Transverse colon (tissue), 4 donors: ENCODE measurements around the gene PSG5. TPM values are rescaled to one million over a fixed set of nuclear protein-coding genes. Genes with fewer than 3 reads are reported as not detected.
"Not testable (repeated sequence)": the region's sequence is repeated elsewhere in the genome, so short reads cannot be mapped to it uniquely, and the experiment has no call there.

Experiments used
- DNase-seq: peaks from one replicate; pipeline ENCODE4 v3.0.0-alpha.2; 2019
- H3K27ac ChIP-seq, 4 donors: fragments of 200-600 bp; sonication (generic); 2 replicates each; pipeline ENCODE4 v1.5.1; 2016 to 2018; ENCODE audit warnings: inconsistent platforms in 4 of 4
- H3K27me3 ChIP-seq: fragments of 200-600 bp; sonication (generic); 2 replicates; pipeline ENCODE4 v1.5.1; 2017; ENCODE audit warnings: inconsistent platforms
- H3K36me3 ChIP-seq, 4 donors: fragments of 200-600 bp; sonication (generic); 2 replicates each; pipeline ENCODE4 v1.5.1; 2017 to 2019; ENCODE audit warnings: inconsistent platforms in 4 of 4
- H3K4me1 ChIP-seq, 4 donors: fragments of 200-600 bp; sonication (generic); 2 replicates each; pipeline ENCODE4 v1.5.1; 2017 to 2020; ENCODE audit warnings: inconsistent platforms in 4 of 4
- H3K4me3 ChIP-seq, 4 donors: fragments of 200-600 bp; sonication (generic); 1 replicate in 1 of 4; 2 replicates in 3 of 4; pipeline versions ENCODE4 v1.5.1 to v1.6.1; 2017 to 2019; ENCODE audit warnings: inconsistent platforms in 4 of 4
- H3K9me3 ChIP-seq, 2 donors: fragments of 200-600 bp; sonication (generic); 2 replicates each; pipeline ENCODE4 v1.5.1; 2017 to 2019; ENCODE audit warnings: inconsistent platforms in 2 of 2
- CTCF ChIP-seq, 5 experiments: fragments of 200-600 bp in 3 of 5; fragments of 450-650 bp in 2 of 5; sonication (generic) in 3 of 5; IDR thresholded peaks; 1 replicate in 2 of 5; 2 replicates in 3 of 5; pipeline ENCODE4 v1.5.1; 2016 to 2017; ENCODE audit warnings: antibody characterized with exemption in 5 of 5, inconsistent platforms in 3 of 5, mild to moderate bottlenecking in 2 of 5, moderate library complexity in 1 of 5
- EP300 ChIP-seq: sonication (generic); formaldehyde crosslinking; IDR thresholded peaks from one replicate; pipeline ENCODE4 v1.6.1; 2017; ENCODE audit warnings: antibody characterized with exemption, low read depth
- POLR2A ChIP-seq: fragments of 450-650 bp; IDR thresholded peaks from one replicate; pipeline ENCODE4 v1.6.1; 2016; ENCODE audit warnings: antibody characterized with exemption, mild to moderate bottlenecking, moderate library complexity
- POLR2AphosphoS5 ChIP-seq, 3 donors: sonication (generic); formaldehyde crosslinking; IDR thresholded peaks; one replicate each; pipeline ENCODE4 v1.6.1; 2016; ENCODE audit warnings: antibody characterized with exemption in 3 of 3
- WGBS, 2 donors: methylation state at CpG; one replicate each; pipeline ENCODE4 v1.1.5; 2018; ENCODE audit warnings: low coverage in 1 of 2; 5-methylcytosine and 5-hydroxymethylcytosine counted together
- in situ Hi-C, 4 donors: fragments of 200-750 bp; cut with MboI; loops; one replicate each; pipeline versions ENCODE4 v1.15.0 to v1.15.1; 2017; ENCODE audit warnings: low sequenced_read_pairs in 3 of 4, low pct_ligation_motif_present in 1 of 4, low pct_unique_long_range_greater_than_20kb in 1 of 4
- intact Hi-C: fragments of 100-400 bp; cut with DNase I; formaldehyde crosslinking; loops from one replicate; pipeline ENCODE4 v1.15.1; 2023; ENCODE audit warnings: low total_unique reads
- total RNA-seq, 4 donors: library from RNA; depleted of rRNA; stranded (reverse); fragments of >200 nt; gene quantifications; one replicate each; pipeline ENCODE4 v1.1.0, GENCODE V29; 2016

PSG5 gene
- not detected for total RNA-seq

GRCh38 chr19:43186311-43186935 is at the start of gene PSG5:
PSG5 (minus strand) TSS chr19:43186536; CDS start chr19:43186405, 131 bp downstream.
- in situ Hi-C loops: loop anchor here in 1 of 4 donors (25.0 kb wide), 1 partner anchor 126 kb away; no protein-coding TSS in a partner anchor
- intact Hi-C loops, H3K27ac ChIP-seq, H3K4me1 ChIP-seq, H3K27me3 ChIP-seq, H3K36me3 ChIP-seq, H3K9me3 ChIP-seq, DNase-seq, H3K4me3 ChIP-seq: not testable (repeated sequence)
- WGBS, 2 donors: 72 to 84% methylated on average over 3 to 6 of the region's 7 CpGs

DNA sequence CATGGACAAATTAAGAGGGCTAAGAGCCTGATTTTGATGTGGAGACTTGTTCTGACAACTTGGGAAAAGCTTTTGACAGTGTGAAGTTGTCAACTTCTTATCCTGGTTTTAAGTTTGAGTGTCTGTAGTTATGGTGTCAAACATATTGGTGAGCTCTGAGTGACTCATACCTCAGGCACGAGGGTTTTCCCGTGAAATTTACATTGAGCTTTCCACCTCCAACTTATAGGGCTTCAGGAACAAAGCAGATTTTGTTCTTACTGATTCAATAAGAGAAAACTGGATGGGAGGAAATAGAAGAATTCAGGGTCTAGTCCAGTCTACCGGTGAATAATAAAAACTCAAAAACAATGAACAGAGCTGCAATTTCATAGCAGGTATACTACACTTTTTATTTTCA is 49.4 kb upstream of the PSG5 start:
- H3K4me1 ChIP-seq, H3K4me3 ChIP-seq, in situ Hi-C loops, DNase-seq, intact Hi-C loops, H3K27ac ChIP-seq, H3K36me3 ChIP-seq, H3K27me3 ChIP-seq, H3K9me3 ChIP-seq: not testable (repeated sequence)
- WGBS, 2 donors: 69 to 88% methylated on average over 3 of the region's 3 CpGs

DNA sequence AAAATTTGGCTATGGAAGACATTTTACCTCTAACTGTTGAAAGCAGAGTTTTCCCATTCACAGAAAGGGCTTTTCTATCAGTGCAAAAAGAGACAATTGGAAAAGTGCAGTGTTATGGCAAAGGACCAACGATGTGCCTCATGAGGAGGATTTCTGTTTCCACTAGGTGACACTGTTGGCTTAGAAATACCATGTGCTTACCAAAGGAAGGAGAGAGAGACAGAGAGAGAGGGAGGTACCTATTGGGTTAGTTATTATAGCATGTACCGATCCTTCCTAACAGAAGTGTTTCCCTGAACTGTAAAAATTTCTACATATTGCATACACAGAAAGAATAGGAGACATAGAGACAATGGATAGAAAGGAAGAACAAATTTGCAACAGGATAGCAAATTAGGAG is 43.0 kb upstream of the PSG5 start:
- Histone ChIP-seq H3K36me3 (no peaks in the 10 kb centered on the region), H3K4me3 (no peak overlapping the region), H3K9me3 (peaks cover 20 to 26% of the 10 kb centered on the region in 2 donors), H3K27ac (no peak overlapping the region), H3K27me3 (no peaks in the 10 kb centered on the region), H3K4me1 (no peaks in the 10 kb centered on the region)
- TF ChIP-seq CTCF (IDR thresholded peaks at IDR 0.05): no peak
- no peak for TF ChIP-seq POLR2A
- no peak for TF ChIP-seq POLR2AphosphoS5 (IDR thresholded peaks at IDR 0.05)
- no peak for TF ChIP-seq EP300
- intact Hi-C loops: no loop called here
- no peak for DNase-seq
- WGBS, 2 donors: 73 to 78% methylated on average over 2 of the region's 2 CpGs
- in situ Hi-C loops: no loop called here

GRCh38 chr19:43228730-43229129 is 42.4 kb upstream of the PSG5 start:
- H3K36me3 ChIP-seq, DNase-seq, H3K4me3 ChIP-seq, H3K27ac ChIP-seq, H3K27me3 ChIP-seq, in situ Hi-C loops, intact Hi-C loops, H3K4me1 ChIP-seq: not testable (repeated sequence)
- peaks cover 20 to 26% of the 10 kb centered on the region in 2 donors for H3K9me3 ChIP-seq
- WGBS, 2 donors: 85% methylated on average over 2 of the region's 2 CpGs; no CpG with 5 or more reads in 1 of the 2 donors

- H3K36me3 ChIP-seq, DNase-seq, H3K27me3 ChIP-seq, in situ Hi-C loops, H3K4me1 ChIP-seq, H3K4me3 ChIP-seq, H3K27ac ChIP-seq, intact Hi-C loops: not testable (repeated sequence)
- peaks cover 20 to 26% of the 10 kb centered on the region in 2 donors for H3K9me3 ChIP-seq
- 67 to 89% methylated on average over 1 of the region's 1 CpG for WGBS, 2 donors
These were observed 40.6 kb upstream of the PSG5 start for GRCh38 chr19:43226986-43227385.

GRCh38 chr19:43224855-43225253 is 38.5 kb upstream of the PSG5 start:
- intact Hi-C loops (no loop called here), in situ Hi-C loops (no loop called here)
- TF ChIP-seq EP300: no peak
- no peak for TF ChIP-seq POLR2AphosphoS5 (IDR thresholded peaks at IDR 0.05)
- TF ChIP-seq POLR2A: no peak
- TF ChIP-seq CTCF (IDR thresholded peaks at IDR 0.05): no peak
- Histone ChIP-seq H3K36me3 (no peaks in the 10 kb centered on the region), H3K4me3 (no peak overlapping the region), H3K4me1 (no peaks in the 10 kb centered on the region), H3K9me3 (peaks cover 12 to 21% of the 10 kb centered on the region in 2 donors), H3K27me3 (no peaks in the 10 kb centered on the region), H3K27ac (no peak overlapping the region)
- DNase-seq: no peak
- WGBS, 2 donors: 75 to 92% methylated on average over 1 to 2 of the region's 2 CpGs

GRCh38 chr19:43224201-43224854 is 38.0 kb upstream of the PSG5 start:
- intact Hi-C loops, H3K36me3 ChIP-seq, H3K4me1 ChIP-seq, H3K4me3 ChIP-seq, H3K27me3 ChIP-seq, in situ Hi-C loops, DNase-seq, H3K27ac ChIP-seq: not testable (repeated sequence)
- peaks cover 12 to 19% of the 10 kb centered on the region in 2 donors for H3K9me3 ChIP-seq
- 62 to 77% methylated on average over 2 to 5 of the region's 5 CpGs for WGBS, 2 donors

GRCh38 chr19:43221891-43222290 is 35.6 kb upstream of the PSG5 start:
- intact Hi-C loops, in situ Hi-C loops, H3K4me1 ChIP-seq, H3K4me3 ChIP-seq, H3K36me3 ChIP-seq, DNase-seq, H3K27ac ChIP-seq, H3K27me3 ChIP-seq, H3K9me3 ChIP-seq: not testable (repeated sequence)
- WGBS, 2 donors: 96% methylated on average over 4 of the region's 22 CpGs; no CpG with 5 or more reads in 1 of the 2 donors
